GM23248 (cell line): ENCODE results near the gene PYDC1. TPM values are rescaled to one million over a fixed set of nuclear protein-coding genes. Genes with fewer than 3 reads are reported as not detected.

Experiments
- DNase-seq: peaks from one replicate; pipeline ENCODE4 v3.0.0-alpha.2; 2015
- H2AFZ ChIP-seq: fragments of 200-600 bp; sonication (generic); 2 replicates; pipeline ENCODE4 v1.6.1; 2016; ENCODE audit warnings: antibody characterized with exemption
- H3F3A ChIP-seq: fragments of 200-600 bp; sonication (generic); 2 replicates; pipeline ENCODE4 v1.6.1; 2016; ENCODE audit warnings: mild to moderate bottlenecking, antibody characterized with exemption, mixed run types; ENCODE audit not compliant: insufficient read depth
- H3K27ac ChIP-seq: fragments of 200-600 bp; sonication (generic); 2 replicates; pipeline ENCODE4 v1.5.1; 2016; ENCODE audit warnings: mild to moderate bottlenecking
- H3K27me3 ChIP-seq: fragments of 200-600 bp; sonication (generic); replicated peaks from 2 replicates; pipeline ENCODE4 v1.6.1; 2016; ENCODE audit warnings: mild to moderate bottlenecking; ENCODE audit not compliant: insufficient read depth
- H3K36me3 ChIP-seq: fragments of 200-600 bp; sonication (generic); 2 replicates; pipeline ENCODE4 v1.6.1; 2016; ENCODE audit warnings: low read depth, mild to moderate bottlenecking
- H3K4me1 ChIP-seq: fragments of 200-600 bp; sonication (generic); 2 replicates; pipeline ENCODE4 v1.6.1; 2016; ENCODE audit warnings: mild to moderate bottlenecking; ENCODE audit not compliant: insufficient read depth
- H3K4me2 ChIP-seq: fragments of 200-600 bp; sonication (generic); one replicate; pipeline ENCODE4 v1.6.1; 2016; ENCODE audit warnings: mild to moderate bottlenecking; ENCODE audit not compliant: unreplicated experiment
- H3K4me3 ChIP-seq: fragments of 200-600 bp; sonication (generic); 2 replicates; pipeline ENCODE4 v1.5.1; 2016; ENCODE audit warnings: mild to moderate bottlenecking
- H3K79me2 ChIP-seq: fragments of 200-600 bp; sonication (generic); 2 replicates; pipeline ENCODE4 v1.6.1; 2016; ENCODE audit warnings: mild to moderate bottlenecking; ENCODE audit not compliant: insufficient read depth
- H3K9ac ChIP-seq: fragments of 200-600 bp; sonication (generic); 2 replicates; pipeline ENCODE4 v1.6.1; 2016; ENCODE audit warnings: mild to moderate bottlenecking
- H3K9me2 ChIP-seq: fragments of 200-600 bp; sonication (generic); 2 replicates; pipeline ENCODE4 v1.6.1; 2016; ENCODE audit warnings: mixed run types, mild to moderate bottlenecking, moderate library complexity; ENCODE audit not compliant: insufficient read depth
- H3K9me3 ChIP-seq: fragments of 200-600 bp; sonication (generic); one replicate; pipeline ENCODE4 v1.6.1; 2017; ENCODE audit warnings: low read depth
- H4K20me1 ChIP-seq: fragments of 200-600 bp; sonication (generic); 2 replicates; pipeline ENCODE4 v1.6.0; 2016; ENCODE audit not compliant: insufficient read depth
- EZH2 ChIP-seq: fragments of 200-600 bp; sonication (generic); IDR thresholded peaks from 2 replicates; pipeline ENCODE4 v1.6.1; 2018; ENCODE audit warnings: antibody characterized with exemption, mild to moderate bottlenecking; ENCODE audit not compliant: insufficient read depth, poor library complexity, severe bottlenecking
- EZH2phosphoT487 ChIP-seq: fragments of 200-600 bp; sonication (generic); IDR thresholded peaks from 2 replicates; pipeline ENCODE4 v1.6.1; 2018; ENCODE audit warnings: antibody characterized with exemption, moderate library complexity, mild to moderate bottlenecking, low read depth; ENCODE audit not compliant: insufficient read depth
- WGBS, 2 experiments: methylation state at CpG; one replicate each; pipeline ENCODE4 v1.1.6; 2015 to 2017; ENCODE audit warnings: low lambda C conversion rate in 2 of 2, low coverage in 1 of 2; ENCODE audit errors: missing lambda C conversion rate in 2 of 2; 5-methylcytosine and 5-hydroxymethylcytosine counted together
- in situ Hi-C: fragments of 300-500 bp; cut with MboI; formaldehyde crosslinking; loops from 2 replicates; pipeline ENCODE4 v1.15.0; 2020
- polyA plus RNA-seq: library from polyadenylated mRNA; unstranded; fragments of >200 nt; fragmentation: Nextera tagmentation; extraction: Ambion mirVana; gene quantifications from 2 replicates; pipeline ENCODE4 v1.2.1, GENCODE V29; 2016
- total RNA-seq: library from RNA; depleted of rRNA; stranded (reverse); fragments of >200 nt; shearing (Covaris generic); gene quantifications from 2 replicates; pipeline ENCODE4 v1.2.3, GENCODE V29; 2014

Gene PYDC1
- total and polyA plus RNA-seq, 2 experiments from 2014 or later = not detected

- H3K27ac ChIP-seq = 0 out of 2 replicates have a peak overlapping the region, but pooled peaks have one; percentile 0
- WGBS, 2 experiments = 54 to 62% methylated on average over 2 of the region's 2 CpGs
- peaks cover 100% of the 10 kb centered on the region for H3K36me3 ChIP-seq
- H3K27me3 ChIP-seq = no peaks in the 10 kb centered on the region
- peaks cover 93% of the 10 kb centered on the region for H3F3A ChIP-seq
- no peak overlapping the region for H3K4me3 ChIP-seq
- DNase-seq = no peak
- no peaks in the 10 kb centered on the region for H3K4me1 ChIP-seq
- no peaks in the 10 kb centered on the region for H3K9me2 ChIP-seq
- H3K4me2 ChIP-seq = no peak overlapping the region
- no peak for TF ChIP-seq EZH2phosphoT487
- no peak for TF ChIP-seq EZH2
- H2AFZ ChIP-seq = no peak overlapping the region
- H3K9ac ChIP-seq = no peak overlapping the region
- in situ Hi-C loops = no loop called here
- H3K79me2 ChIP-seq = peaks cover 97% of the 10 kb centered on the region
- H3K9me3 ChIP-seq = no peaks in the 10 kb centered on the region
- peaks cover 19% of the 10 kb centered on the region for H4K20me1 ChIP-seq
These were observed 27.5 kb downstream of the PYDC1 start for GRCh38 chr16:31189412-31189778.

GRCh38 chr16:31188450-31189411, 28.2 kb downstream of the PYDC1 start:
- in situ Hi-C loops = no loop called here
- peaks cover 98% of the 10 kb centered on the region for H3K36me3 ChIP-seq
- H3K9me3 ChIP-seq = no peaks in the 10 kb centered on the region
- H3K4me1 ChIP-seq = 0 out of 2 replicates have a peak, but pooled peaks cover 4% of the 10 kb centered on the region
- H3K27me3 ChIP-seq = no peaks in the 10 kb centered on the region
- 81 to 86% methylated on average over 3 of the region's 3 CpGs for WGBS, 2 experiments
- 0 out of 2 replicates have a peak overlapping the region, but pooled peaks have one; percentile 0 for H3K27ac ChIP-seq
- no peak for DNase-seq
- no peak overlapping the region for H2AFZ ChIP-seq
- no peak for TF ChIP-seq EZH2
- TF ChIP-seq EZH2phosphoT487 = no peak
- peaks cover 87% of the 10 kb centered on the region for H3F3A ChIP-seq
- H3K9me2 ChIP-seq = no peaks in the 10 kb centered on the region
- H3K79me2 ChIP-seq = peaks cover 97% of the 10 kb centered on the region
- peaks cover 22% of the 10 kb centered on the region for H4K20me1 ChIP-seq
- no peak overlapping the region for H3K4me3 ChIP-seq
- peak overlapping the region; percentile 7; the same call in 1 of the 2 replicates for H3K9ac ChIP-seq
- no peak overlapping the region for H3K4me2 ChIP-seq

DNA sequence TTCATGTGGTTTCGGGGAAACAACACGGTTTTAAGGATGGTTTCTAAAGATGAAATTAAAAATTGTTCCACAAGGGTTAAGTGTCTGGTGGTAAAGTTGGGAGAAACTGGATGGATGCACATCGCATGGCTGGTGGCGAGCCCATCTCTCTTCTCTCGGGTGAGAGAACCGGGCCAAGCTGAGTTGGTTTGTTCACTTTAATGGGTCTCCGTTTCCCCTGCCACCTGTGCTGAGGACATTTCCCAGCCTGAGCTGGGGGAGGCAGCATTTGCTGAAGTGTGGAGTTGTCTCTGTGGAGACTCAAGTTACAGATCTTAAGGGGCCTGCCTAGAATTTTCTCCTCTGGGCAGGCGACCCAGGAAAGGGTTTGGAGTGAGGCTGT, 29.1 kb downstream of the PYDC1 start:
- in situ Hi-C loops = no loop called here
- Histone ChIP-seq H3K4me2 (no peak overlapping the region), H2AFZ (no peak overlapping the region), H3K9ac (0 out of 2 replicates have a peak overlapping the region, but pooled peaks have one; percentile 7), H3K79me2 (peaks cover 97% of the 10 kb centered on the region), H3K27me3 (no peaks in the 10 kb centered on the region), H3F3A (peaks cover 85% of the 10 kb centered on the region), H3K9me3 (no peaks in the 10 kb centered on the region), H3K4me1 (peaks cover 13% of the 10 kb centered on the region), H3K36me3 (peaks cover 98% of the 10 kb centered on the region), H3K9me2 (no peaks in the 10 kb centered on the region), H3K27ac (no peak overlapping the region), H4K20me1 (peaks cover 32% of the 10 kb centered on the region), H3K4me3 (no peak overlapping the region)
- no peak for DNase-seq
- WGBS, 2 experiments = 81 to 84% methylated on average over 8 of the region's 8 CpGs
- TF ChIP-seq EZH2 (no peak), EZH2phosphoT487 (no peak)

DNA sequence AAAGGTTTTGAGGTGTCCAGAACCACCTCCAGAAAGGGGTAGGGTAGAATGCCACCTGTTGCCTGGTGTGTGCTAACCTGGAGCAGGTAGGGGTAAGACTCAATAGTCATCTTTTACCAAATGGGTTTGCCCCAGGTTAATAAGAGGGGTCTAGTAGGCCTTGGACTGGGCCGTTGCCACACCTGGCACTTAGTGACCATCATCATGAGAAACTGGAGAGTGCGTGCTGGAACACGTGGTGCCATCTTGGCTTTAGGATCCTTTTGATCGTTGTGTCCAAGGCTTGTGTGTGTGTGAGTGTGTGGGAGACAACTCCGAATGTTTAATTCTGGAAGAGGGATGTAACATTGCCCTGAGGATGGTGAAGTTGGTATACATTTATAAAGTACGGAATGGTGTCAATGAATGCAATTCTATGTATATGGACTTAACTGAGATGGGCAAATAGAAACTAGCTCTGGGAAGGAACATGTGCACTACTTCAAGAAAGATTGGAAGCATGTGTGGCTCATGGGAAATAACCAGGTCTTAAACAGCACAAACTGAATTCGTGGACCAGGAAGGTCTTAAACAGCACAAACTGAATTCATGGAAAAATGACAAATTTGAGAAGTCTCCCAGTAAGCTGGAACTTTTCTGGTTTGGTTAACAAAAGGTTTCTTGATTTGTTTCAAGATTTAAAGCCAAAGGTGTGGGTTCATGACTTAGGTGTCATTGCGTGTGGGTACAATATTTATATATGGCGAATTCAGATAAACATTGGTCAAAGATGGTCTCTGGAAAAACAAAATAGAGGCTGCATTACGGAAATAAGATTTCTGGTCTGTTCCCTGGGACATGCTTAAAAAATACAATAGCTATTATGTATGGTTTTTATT, 29.8 kb downstream of the PYDC1 start:
- Histone ChIP-seq H3K79me2 (peaks cover 99% of the 10 kb centered on the region), H3K27me3 (no peaks in the 10 kb centered on the region), H3K9me2 (no peaks in the 10 kb centered on the region), H3K27ac (no peak overlapping the region), H2AFZ (no peak overlapping the region), H3K4me2 (no peak overlapping the region), H3F3A (peaks cover 84% of the 10 kb centered on the region), H4K20me1 (peaks cover 38% of the 10 kb centered on the region), H3K9me3 (no peaks in the 10 kb centered on the region), H3K9ac (peak overlapping the region; percentile 7; the same call in 1 of the 2 replicates), H3K4me1 (peaks cover 18% of the 10 kb centered on the region), H3K4me3 (no peak overlapping the region), H3K36me3 (peaks cover 98% of the 10 kb centered on the region)
- in situ Hi-C loops = no loop called here
- 61 to 65% methylated on average over 10 of the region's 10 CpGs for WGBS, 2 experiments
- no peak for DNase-seq
- TF ChIP-seq EZH2 (no peak), EZH2phosphoT487 (no peak)
